TTC549 (cell line): ENCODE measurements around the gene RAB23.

ENCODE experiments used
- FAIRE-seq: peaks from 2 replicates; lab custom pipeline; 2012; peaks lifted over from hg19 to GRCh38; lab: Jason Lieb, UNC

RAB23 gene

GRCh38 chr6:57242505-57242904, 20.4 kb upstream of the RAB23 start:
- no peak for FAIRE-seq

- no peak for FAIRE-seq
These were observed 4.1 kb upstream of the RAB23 start for GRCh38 chr6:57226221-57226620.

- FAIRE-seq: no peak
These were observed 2.8 kb upstream of the RAB23 start for GRCh38 chr6:57224769-57225515.

GRCh38 chr6:57222743-57223077, 603 bp upstream of the RAB23 start:
- no peak for FAIRE-seq

DNA sequence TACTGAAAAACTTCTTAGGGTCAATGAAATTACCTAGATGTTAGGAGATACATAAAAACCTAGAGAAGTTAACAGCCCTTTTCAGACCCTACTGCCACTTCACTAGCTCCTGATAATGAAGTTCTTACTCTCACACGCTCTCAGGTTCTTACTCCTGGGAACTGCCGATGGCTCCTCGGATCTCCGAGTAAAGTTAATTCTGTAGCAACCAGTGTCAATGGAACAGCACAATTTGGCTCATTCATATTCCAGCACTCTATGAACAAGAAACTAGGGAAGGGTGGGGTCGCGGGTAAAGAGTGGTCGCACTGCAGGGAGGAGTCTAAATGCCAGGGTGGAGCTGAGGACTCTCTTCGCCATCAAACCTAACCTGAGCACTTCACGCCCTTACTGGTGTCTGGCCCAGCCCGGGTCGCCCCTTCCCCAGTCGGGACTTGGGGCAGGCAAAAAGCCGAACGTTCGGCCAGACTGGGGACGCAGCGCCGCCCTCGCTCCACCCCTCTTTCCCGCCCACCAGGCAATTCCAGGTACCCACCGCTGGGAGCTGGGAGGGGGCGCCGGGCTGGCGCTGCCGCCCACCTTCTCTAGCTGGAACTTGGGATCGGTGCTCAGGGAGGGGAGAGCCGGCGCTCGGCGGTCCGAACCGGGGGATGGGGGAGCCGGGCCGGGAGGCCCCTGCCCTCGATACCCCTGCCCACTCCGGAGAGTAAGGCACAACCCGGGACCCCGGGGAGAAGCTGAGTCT, 744 bp downstream of the RAB23 start:
- FAIRE-seq: no peak

DNA sequence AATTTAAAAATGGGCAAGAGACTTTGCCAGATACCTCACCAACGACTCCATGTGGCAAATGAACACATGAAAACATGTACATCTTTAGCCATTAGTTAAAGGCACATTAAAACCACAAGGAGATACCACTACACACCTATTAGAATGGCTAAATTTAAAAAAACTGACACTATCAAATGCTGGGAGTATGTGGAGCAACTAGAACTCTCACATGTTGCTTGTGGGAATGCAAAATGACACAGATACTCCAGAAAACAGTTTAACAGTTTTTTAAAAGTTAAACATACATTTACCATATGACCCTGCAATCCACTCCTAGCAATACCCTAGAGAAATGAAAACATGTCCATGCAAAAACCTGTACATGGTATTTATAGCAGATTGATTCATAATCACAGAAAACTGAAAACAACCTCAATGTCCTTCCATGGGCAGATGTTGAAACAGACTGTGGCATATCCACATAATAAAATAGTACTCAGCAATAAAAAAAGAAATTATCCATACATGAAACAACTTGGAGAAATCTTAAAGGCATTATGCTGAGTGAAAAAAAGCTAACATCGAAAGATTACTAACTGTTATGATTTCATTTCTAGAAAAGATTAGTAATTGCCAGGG, 1.9 kb downstream of the RAB23 start:
- FAIRE-seq: no peak

DNA sequence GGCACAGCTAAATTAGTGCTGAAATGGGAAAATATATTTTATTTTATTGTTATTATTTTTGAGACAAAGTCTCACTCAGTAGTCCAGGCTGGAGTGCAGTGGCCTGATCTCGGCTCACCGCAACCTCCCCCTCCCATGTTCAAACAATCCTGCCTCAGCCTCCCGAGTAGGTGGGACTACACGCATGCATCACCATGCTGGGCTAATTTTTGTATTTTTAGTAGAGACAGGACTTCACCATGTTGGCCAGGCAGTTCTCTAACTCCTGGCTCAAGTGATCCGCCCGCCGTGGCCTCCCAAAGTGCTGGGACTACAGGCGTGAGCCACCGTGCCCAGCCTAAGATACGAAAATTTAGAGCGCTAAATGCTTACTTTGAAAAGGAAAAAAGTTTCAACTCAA, 4.8 kb downstream of the RAB23 start:
- FAIRE-seq: no peak

DNA sequence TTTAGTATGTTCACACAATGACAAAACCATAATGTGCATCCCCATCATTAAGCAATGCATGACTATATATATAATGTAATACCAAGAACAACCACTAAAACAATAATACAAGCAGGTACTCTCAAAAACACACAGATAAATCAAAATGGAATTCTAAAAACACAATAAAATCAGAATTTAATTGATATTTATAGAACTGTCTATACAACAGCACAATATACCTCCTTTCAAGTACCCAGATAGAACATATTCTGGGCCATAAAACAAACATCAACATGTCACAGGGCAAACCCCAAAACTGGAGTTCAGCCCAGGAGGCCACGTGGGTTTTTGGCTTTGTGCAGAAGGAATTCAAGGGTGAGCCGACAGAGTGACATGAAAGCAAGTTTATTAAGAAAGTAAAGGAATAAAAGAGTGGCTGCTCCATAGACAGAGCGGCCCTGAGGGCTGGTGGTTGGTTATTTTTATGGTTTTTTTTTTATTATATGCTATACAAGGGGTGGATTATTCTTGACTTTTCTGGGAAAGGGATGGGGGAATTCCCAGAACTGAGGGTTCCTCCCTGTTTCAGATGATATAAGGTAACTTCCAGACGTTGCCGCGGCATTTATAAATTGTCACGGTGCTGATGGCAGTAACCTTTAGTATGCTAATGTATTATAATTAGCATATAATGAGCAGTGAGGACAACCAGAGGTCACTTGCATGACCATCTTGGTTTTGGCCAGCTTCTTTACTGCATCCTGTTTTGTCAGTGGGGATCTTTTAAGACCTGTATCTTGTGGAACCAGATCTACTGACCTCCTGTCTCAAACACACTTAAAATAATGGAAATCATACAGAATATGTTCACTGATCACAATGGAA, 5.6 kb downstream of the RAB23 start:
- no peak for FAIRE-seq

DNA sequence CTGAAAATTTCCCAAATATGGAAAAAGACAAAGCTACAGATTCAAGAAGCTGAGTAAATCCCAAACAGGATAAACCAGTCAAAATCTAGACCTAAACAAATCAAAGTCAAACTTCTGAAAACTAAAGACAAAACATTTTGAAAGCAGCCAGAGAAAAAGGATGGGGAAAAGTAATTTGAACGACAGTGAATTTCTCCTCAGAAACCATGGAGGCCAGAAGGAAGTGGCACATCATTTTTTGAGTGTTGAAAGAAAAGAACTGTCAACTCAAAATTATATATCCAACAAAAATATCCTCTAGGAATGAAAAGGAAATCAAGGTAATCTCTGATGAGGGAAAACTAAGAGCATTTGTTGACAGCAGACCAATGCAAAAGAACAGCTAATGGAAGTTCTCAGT, 6.8 kb downstream of the RAB23 start:
- no peak for FAIRE-seq

DNA sequence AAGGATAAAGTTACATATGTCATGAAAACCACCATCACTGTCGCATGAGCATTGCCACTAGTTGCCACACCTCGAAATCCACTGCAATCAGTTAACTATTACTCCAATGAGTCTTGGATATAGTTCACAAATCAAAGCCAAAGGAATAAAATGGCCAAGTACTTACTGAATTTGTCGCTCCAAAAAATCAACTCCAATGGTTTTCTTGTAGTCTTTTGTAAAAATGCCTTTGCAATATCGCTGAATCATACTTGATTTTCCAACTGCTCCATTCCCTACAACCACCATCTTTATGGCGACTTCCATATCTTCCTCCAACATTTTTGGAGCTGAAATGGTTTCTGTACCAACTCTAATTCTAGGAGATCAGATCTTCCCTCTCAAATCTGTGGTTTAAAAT, 12.0 kb downstream of the RAB23 start:
- no peak for FAIRE-seq

- no peak for FAIRE-seq
These were observed 13.1 kb downstream of the RAB23 start for GRCh38 chr6:57209030-57209429.

- FAIRE-seq: no peak
These were observed 14.2 kb downstream of the RAB23 start for GRCh38 chr6:57207872-57208271.

- no peak for FAIRE-seq
These were observed 15.0 kb downstream of the RAB23 start for GRCh38 chr6:57207141-57207540.

- FAIRE-seq: no peak
These were observed 16.4 kb downstream of the RAB23 start for GRCh38 chr6:57205550-57206328.

GRCh38 chr6:57201718-57202117, 20.4 kb downstream of the RAB23 start:
- no peak for FAIRE-seq

- FAIRE-seq: no peak
These were observed 23.0 kb downstream of the RAB23 start for GRCh38 chr6:57198926-57199636.

DNA sequence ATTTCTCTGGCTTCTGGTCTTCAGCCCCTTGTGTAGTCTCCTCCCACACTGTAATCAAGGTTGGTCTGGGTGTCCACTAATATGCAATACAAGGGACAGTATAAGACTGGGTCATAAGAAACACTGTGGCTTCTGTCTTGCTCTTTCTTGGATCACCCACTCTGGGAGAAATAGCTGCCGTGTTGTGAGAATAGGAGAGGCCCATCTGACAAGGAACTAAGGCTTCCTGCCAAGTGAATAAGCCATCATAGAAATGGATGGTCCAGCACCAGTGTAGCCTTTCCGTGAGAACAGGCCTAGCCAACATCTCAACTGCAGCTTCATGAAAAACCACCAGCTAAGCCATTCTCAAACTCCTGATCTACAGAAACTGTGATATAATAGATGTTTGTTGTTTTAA, 26.6 kb downstream of the RAB23 start:
- FAIRE-seq: no peak

GRCh38 chr6:57193177-57193576, 28.9 kb downstream of the RAB23 start:
- no peak for FAIRE-seq

DNA sequence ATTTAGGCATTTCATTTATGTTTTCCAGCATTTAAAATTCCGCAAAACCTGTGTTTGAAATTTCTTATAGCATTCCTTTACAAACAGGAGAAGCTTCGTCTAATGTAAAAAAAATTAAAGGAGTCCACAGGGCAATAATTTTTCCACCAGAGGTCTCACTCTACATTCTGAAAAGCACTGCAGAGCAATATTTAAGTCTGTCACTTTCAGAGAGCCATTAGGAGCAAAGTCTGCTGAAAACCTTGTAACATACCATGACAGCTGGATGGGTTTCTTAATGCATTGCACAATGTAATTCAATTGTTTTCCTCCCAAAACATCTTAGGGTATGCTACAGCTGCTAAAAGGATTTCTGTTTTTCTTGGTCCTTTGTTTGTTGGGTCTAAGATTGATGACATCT, 32.0 kb downstream of the RAB23 start:
- FAIRE-seq: peak; percentile 53

DNA sequence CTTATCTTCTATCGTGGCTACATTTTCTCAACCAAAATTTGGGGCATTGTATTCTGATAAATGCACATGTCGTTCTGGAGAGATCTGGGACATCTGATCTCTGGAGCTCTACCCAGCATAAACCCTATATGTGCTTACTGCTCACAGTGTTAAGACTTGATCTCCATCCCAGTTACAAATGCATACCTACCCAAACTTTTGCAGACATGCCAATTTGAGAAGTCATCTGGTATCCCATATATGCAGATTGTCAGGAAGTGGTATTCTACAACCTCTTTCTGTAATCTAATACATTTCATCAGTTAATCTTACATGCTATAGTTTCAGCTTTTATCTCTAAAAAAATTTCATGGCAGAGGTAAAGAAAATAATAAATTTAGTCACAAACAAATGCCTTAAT, 38.8 kb downstream of the RAB23 start:
- FAIRE-seq: no peak

GRCh38 chr6:57182017-57182432, 40.1 kb downstream of the RAB23 start:
- FAIRE-seq: no peak
